ENCODE results near the gene APOBEC3H.

APOBEC3H gene

DNA sequence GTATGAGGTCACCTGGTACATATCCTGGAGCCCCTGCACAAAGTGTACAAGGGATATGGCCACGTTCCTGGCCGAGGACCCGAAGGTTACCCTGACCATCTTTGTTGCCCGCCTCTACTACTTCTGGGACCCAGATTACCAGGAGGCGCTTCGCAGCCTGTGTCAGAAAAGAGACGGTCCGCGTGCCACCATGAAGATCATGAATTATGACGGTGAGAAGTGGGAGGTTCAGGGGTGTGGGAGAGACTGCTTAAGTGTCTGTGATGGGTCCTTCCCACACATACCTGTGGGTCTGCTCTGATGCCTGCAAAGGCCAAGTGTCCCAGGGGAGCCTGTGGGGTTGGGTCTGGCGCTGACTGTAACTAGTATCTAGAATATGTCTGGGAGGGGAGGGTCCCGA, 16.0 kb upstream of the APOBEC3H start:
- DNase-seq (ENCODE audit: low spot score), result no peak

DNA sequence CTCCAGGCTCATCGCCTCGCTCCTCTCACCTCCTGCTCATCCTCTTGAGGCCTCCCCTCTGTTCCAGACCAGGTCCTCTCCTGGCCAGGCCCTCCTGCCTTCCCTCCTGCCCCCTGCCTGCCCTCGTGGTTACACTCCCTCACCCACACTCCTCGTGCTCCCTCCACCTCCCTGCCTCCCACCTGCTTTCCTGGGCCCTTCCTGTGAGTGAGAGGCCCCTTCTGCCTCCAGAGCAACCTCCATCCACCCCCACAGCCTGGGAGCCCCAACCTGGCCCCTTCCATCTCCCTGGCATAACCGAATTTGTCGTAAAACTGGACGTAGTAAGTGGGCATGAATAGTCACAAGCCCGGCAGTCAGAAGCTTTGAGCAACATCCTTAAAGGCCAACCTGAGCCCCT, 15.4 kb upstream of the APOBEC3H start:
- no peak for DNase-seq (ENCODE audit: low spot score)

DNA sequence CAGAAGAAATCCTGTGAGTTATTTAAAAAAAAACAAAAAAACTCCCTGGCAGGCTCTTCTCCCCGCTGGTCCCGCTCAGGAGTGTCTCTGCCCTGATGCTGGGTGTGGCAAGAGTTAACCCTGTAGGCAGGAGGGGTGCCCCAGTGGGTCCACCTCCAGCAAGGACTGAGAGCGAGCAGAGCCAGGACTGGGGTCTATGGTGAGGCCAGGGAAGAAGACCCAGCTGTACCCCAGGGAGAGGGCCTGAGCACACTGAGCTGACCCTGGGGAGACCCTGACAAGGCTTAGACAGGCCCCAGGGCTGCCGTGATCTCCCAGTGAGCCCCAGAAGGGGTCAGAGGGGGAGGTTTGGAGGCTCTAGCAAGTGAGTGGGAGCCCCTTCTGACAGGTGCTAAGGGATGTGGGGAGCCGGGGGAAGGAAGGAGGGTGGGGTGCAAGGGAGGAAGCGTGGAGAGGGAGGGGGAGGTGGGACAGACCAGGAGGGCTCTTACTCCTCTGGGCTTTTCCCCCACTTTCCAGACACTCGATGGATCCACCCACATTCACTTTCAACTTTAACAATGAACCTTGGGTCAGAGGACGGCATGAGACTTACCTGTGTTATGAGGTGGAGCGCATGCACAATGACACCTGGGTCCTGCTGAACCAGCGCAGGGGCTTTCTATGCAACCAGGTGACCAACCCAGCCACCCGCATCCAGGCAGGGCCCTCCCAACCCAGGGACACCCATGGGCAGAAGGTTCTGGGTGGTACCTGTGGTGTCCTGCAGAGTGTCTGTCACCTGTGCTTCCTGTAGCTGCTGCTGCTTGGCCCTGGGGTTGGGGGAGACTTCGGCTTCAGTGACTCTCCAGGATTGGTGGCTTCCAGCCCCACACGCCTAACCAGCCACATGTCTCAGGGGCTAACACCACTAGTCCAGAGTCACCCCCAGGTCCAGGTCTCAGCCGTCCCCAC, 13.6 kb upstream of the APOBEC3H start:
- DNase-seq (ENCODE audit: low spot score), result no peak

DNA sequence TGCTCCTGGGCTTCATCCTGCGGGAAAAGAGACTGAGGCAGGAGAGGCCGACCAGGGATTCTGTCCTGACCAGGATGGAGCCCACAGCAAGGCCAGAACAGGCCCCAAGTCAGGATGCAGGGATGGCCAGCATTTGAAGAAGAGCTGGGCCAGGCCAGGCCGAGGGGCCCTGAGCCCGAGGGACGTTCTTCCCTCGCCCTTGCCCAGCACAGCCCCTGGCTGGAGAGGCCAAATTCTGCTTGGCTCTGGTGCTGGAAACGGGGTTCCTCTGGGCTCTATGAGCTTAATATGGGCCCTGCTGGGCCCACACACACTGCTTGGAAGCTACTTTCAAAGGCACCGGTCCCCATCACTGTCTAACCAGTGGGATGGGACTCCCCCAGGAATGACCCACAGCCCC, 12.4 kb upstream of the APOBEC3H start:
- no peak for DNase-seq (ENCODE audit: low spot score)

DNA sequence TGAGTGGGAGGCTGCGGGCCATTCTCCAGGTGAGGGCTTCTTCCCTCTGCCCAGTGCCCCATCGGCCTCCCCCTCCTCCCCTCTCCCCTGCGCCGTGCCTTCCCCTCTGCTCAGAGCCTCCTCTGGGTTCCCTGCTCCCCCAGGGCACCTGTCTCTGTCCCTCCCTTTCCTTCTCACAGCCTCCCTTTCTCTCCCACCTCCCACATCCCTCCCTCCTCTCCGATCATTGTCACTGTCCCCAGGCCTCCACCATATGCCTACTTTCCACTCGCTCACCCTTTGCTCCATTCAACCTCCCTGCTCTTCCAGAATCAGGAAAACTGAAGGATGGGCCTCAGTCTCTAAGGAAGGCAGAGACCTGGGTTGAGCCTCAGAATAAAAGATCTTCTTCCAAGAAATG, 9.9 kb upstream of the APOBEC3H start:
- no peak for DNase-seq (ENCODE audit: low spot score)

DNA sequence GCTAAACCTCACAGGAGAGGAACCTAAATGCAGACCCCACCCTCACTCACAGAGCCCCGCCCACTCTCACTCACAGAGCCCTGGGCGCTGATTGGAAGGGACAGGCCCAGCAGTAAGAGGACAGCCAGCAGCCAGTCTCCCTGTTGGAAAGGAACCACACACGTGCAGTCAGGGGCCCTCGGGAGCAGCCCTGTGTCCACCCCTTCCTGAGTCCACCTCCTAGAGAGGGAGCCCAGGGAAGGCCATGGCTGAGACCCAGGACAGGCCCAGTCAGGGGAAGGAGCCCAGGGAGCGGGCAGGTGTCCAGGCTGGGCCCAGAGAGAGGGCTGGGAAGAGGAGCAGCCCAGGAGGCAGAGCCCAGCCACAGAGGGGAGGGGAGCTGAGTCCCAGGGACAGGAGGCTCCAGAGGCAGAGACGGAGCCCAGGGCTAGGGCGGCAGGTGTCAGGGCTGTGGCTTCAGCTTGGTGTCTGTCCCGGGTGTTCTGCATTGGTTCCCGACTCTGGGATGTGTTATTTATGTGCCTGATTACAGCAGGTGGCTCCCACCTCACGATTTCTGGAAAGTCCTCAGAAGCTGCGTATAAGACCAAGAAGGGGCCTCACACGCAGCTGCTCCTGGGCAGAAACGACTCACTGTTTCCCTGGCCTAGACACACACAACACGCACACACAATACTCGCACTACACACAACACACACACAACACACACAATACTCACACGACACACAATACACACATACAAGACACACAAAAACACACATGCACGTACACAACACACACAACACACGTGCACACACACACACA, 9.0 kb upstream of the APOBEC3H start:
- DNase-seq (ENCODE audit: low spot score), result peak; percentile 79

DNA sequence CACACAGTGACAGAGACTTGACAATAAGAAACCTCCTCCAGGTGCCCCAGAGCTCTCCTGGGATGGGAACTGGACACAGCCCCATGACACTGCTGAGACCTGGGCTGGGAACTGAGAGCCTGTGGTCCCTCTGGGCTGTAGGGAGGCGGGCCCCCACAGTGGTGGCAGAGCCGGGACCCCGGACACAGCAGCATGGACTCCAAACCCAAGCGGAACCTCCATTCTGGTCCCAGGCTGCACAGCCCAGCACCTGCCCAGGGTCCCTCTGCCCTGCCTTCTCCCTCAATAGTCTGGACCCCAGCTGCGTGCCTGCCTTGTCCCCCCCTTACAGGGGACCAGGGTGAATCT, 8.4 kb upstream of the APOBEC3H start:
- DNase-seq (ENCODE audit: low spot score), result no peak

DNA sequence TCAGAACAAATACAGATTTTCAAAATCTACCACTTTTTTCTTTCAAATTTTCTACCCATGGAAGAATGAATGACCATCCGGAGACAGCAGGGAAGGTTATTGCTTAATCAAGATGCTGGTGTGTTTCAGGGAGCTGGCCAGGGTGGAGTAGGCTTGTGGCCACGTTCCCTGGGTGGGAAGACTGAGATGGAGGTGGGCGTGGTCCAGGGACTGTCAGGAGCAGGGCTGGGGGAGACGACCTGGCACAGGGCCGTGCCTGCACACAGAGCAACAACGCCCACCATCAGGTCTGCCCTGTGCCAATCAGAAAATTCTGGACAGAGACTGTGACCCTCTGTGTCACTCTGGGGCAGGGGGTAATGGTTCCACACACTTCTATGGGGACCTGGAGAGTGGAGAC, 7.1 kb upstream of the APOBEC3H start:
- no peak for DNase-seq (ENCODE audit: low spot score)

DNA sequence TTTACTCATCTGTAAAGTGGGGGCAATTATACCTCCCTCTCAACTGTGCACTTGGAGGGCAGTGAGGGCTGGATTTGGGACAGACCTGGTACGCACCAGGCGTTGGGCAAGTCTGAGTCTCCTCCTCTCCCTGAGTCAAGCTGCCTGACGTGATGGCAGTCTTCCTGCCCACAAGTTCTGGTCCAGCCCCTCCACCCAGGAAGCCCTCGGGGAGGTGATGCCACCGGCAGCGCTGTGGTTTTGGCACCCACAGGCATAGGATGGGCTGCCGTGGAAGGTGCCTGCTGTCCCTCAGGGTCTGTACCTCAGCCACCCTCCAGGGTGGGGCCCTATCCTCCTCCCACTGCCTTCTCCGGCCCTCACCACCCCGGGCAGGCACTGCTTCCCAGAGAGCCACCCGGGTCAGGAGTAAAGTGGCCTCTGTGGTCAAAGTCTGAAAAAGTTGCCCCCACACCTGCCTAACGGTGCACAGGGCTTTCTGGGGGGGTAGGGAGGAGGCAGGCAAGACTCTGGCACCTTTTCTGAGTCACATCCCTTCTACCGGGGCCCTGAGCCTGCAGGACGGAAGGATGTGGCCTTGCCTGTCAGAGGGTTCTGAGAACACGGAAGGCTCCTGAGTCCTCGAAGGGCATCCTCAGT, 6.5 kb upstream of the APOBEC3H start:
- no peak for DNase-seq (ENCODE audit: low spot score)

DNA sequence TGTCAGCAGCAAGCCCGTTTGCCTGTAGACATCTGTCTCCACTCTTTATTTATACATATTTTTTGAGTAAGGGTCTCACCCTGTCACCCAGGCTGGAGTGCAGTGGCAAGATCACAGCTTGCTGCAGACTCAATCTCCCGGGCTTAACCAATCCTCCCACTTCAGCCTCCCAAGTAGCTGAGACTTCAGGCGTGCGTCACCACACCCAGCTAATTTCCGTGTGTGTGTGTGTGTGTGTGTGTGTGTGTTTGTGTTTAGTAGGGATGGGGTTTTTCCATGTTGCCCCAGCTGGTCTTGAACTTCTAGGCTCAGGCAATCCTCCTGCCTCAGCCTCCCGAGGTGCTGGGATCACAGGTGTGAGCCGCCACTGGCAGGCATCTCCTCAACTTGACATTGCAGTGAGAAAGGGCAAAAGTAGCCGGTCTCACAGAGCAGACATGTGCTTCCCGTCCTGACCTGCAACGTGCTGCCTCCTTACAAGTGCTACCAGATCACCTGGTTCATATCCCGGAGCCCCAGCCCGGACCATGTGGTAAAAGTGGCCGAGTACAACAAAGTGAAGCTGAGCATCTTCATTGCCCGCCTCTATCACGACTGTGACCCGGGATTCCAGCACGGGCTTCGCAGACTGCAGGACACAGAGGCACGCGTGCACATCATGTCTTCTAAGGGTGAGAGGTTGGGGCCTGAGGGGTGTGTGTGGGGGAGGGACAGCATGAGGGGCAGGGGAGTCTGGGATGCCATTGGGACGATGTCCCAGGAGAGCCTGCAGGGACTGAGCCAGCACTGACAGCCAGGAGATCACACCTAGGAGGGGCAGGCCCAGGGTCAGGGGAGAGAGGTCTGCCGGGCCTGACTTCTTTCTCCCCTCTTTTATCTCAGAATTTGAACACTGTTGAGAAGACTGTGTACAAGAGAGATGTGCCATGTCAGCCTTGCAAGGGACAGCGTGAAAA, 5.6 kb upstream of the APOBEC3H start:
- DNase-seq (ENCODE audit: low spot score), result no peak

DNA sequence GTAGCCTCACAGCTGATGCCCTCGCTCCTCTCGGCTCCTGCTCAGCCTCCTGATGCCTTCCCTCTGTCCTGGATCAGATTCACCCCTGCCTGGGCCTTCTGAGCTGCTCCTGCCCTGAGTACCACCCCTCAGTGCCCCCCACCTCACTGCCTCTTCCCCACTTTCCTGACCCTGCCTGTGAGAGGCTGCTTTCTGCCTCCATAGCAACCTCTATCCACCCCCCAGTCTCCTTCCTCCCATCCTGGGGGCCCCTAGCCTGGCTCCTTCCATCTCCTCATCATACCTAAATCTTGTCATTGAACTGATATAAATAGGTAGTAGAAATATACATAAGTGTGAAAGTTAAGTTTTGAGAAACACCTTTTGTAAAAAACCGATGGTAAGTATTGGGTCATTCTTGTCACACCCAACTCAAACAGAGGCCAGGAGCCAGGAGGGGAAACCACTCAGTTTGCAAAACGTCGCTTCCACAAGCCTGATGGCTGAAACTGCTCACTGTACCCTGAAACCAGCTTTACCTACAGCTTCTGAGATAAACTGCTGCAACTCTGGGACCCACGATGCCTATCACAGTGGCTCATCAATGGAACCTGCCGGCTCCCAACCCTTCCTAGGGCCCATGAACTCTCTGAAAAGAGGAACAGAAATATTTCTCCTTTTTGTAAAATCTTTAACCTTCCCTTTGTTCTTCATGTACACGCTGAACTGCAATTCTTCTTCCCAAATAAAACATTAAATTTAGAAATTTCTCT, 4.8 kb upstream of the APOBEC3H start:
- DNase-seq (ENCODE audit: low spot score), result no peak

DNA sequence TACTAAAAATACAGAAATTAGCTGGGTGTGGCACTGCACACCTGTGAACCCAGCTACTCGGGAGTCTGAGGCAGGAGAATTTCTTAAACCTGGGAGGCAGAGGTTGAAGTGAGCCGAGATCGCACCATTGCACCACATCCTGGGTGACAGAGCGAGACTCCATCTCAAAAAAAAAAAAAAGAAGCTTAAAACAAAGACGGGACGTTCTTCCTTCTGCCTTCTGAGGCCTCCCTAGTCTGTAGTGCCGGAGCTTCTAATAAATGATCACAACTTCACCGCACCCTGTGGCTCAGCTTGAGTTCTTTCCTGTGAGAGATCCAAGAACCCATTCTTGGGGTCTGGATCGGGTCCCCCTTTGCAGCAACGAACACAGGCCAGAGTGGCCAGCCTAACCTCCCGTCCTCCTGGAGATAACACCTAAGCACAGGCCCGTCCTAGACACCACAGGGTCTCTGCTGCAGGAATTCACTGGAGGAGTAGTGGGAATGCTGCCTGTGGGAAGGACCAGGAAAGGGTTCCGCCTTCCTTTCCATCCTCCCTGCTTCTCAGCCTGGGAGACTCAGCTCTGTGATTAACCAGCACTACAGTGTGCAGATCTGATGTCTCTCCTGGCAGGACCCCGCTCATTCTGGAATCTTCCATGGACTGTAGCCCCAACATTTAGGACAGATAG, 2.2 kb upstream of the APOBEC3H start:
- no peak for DNase-seq (ENCODE audit: low spot score)

DNA sequence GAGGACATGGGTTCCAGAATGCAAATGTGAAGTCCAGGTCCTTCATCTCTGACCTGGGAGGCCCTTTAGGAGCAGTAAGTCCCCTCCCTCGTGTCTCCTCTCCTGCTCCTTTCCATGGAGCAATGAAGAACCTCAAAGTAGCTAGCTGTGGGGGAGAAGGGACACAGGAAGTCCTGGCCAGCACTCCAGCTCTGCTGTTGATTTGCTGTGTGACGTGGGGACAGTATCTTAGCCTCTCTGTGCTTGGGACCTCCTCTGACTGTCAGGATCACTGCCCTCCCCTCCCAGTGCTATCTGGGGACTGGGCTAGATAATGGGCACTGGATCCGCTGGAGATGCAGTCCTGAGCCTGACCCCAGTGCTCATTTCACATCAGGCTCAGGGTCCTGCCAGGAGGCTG, 1.1 kb upstream of the APOBEC3H start:
- no peak for DNase-seq (ENCODE audit: low spot score)

DNA sequence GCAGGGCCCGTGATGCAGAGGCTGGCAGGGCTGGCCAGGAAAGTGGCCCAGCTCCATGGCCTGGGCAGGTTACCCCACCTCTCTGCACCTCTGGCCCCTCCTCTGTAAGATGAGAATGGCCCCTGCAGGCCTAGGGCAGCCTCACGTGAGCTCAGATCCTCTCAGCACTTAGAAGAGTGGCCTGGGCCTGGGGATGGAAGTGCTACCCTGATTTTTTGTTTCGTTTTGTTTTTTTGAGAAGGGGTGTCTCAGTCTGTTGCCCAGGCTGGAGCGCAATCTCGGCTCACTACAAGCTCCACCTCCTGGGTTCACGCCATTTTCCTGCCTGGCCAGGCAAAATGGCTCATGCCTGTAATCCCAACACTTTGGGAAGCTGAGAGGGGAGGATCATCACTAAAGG, 982 bp downstream of the APOBEC3H start:
- DNase-seq (ENCODE audit: low spot score), result peak; percentile 63

DNA sequence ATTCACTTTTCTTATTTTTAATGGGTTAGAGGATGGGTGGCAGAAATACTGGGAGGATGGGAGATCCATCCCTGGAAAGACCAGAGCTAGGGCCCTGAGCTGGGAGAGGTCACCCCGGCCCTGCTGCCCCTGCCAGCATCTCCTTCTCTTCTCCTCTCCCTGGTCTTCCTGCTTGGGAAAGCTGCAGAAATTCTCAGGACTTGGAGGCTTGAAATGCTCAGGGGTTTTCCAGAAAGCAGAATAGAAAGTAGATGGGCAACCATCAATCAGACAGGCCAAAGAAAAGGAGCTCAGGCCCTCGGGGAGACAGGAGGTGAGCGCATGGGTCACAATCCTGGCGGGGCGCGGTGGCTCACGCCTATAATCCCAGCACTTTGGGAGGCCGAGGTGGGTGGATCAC, 1.5 kb downstream of the APOBEC3H start:
- DNase-seq (ENCODE audit: low spot score), result no peak

DNA sequence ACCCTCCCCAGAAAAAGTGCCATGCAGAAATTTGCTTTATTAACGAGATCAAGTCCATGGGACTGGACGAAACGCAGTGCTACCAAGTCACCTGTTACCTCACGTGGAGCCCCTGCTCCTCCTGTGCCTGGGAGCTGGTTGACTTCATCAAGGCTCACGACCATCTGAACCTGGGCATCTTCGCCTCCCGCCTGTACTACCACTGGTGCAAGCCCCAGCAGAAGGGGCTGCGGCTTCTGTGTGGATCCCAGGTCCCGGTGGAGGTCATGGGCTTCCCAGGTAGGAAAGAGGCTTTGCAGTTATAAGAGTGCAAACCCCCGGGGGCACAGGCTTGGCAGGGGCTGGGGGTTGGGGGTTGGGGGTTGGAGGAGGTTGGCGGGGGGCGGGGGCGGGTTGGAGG, 4.2 kb downstream of the APOBEC3H start:
- no peak for DNase-seq (ENCODE audit: low spot score)

DNA sequence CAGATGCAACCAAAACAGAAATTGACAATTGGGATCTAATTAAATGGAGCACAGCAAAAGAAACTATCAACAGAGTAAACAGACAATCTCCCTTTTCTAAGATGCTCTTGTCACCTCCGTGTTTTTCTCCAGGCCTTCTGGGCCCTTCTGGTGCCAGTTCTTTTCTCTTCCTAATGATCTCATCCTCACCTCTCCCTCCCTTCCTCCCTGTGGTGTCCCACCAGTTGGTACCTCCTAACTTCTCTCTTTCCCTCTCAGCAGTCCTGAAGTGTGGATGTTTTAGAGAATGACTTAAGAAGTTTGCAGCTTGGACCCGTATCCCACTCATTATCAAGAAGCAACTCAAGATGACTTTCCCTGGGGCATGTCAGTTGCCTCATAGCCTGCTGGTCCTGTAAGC, 6.4 kb downstream of the APOBEC3H start:
- no peak for DNase-seq (ENCODE audit: low spot score)

DNA sequence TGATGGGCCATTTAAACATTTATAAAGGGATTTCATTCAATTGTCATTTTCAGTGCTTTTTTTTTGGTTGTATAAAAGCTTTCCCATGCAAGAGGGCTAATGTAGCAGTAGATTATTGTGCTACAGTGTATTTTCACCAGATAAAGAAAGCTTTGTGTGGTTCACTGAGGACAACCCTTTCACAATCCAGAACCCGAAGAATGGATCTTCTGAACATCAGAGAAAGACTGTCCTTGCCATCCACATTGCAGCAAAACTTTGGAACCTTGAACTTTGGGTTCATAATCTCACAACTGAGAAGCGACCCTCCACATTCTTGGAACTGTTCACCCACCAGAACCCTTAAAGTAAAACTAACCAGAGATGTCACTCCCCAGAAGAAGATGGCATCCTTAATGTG, 9.3 kb downstream of the APOBEC3H start:
- no peak for DNase-seq (ENCODE audit: low spot score)

DNA sequence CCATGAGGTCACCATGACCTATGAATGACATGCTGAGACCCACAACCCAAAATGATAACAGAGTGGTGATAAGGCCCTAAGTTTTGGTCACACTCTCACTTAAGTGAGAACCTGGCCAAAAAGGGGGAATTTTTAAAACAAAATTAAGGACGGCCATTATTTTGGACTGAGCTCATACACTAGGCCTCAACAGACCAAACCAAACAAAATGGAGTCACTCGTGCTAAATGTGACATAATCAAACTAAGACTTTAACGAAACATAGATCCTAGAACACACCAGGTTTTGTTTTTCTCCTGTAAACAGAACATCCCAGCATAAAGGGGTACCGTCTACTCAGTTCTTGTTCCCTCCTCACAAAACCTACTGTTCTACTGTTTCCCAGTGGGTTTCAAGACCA, 11.4 kb downstream of the APOBEC3H start:
- DNase-seq (ENCODE audit: low spot score), result no peak

DNA sequence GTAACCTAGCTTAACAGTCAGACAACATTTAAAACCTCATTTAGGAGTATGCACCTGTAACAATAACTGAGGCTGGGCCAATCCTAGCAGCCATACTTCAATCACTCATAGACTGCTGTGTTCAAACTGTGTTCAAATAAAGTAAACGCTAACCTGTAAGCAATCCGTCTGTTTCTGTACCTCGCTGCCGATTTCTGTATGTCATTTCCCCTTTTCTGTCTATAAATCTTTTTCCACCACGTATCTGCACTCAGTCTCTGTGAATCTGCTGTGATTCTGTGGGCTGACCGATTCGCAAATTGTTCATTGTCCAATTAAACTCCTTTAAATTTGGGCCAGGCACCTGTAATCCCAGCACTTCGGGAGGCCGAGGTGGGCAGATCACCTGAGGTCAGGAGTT, 12.3 kb downstream of the APOBEC3H start:
- no peak for DNase-seq (ENCODE audit: low spot score)

Measured in ecto neural progenitor cell (in vitro differentiated cells).